ENCODE data around the gene MAP2K3.

Gene MAP2K3

GRCh38 chr17:21242780-21243515 lies 41.6 kb upstream of the MAP2K3 start:
- Histone ChIP-seq H3K27ac (no peak overlapping the region), H3K4me3 (no peak overlapping the region)
- no peak for DNase-seq (ENCODE audit: low spot score)
- TF ChIP-seq CTCF (IDR thresholded peaks at IDR 0.05), result no peak

GRCh38 chr17:21243516-21244303 lies 40.8 kb upstream of the MAP2K3 start:
- no peak overlapping the region for H3K27ac ChIP-seq

GRCh38 chr17:21245639-21246084 lies 38.8 kb upstream of the MAP2K3 start:
- TF ChIP-seq CTCF (IDR thresholded peaks at IDR 0.05), result no peak
- no peak for DNase-seq (ENCODE audit: low spot score)
- H3K4me3 ChIP-seq, result no peak overlapping the region
- H3K27ac ChIP-seq, result no peak overlapping the region

More at GRCh38 chr17:21243516-21244303, 40.8 kb upstream of the MAP2K3 start:
- TF ChIP-seq CTCF (IDR thresholded peaks at IDR 0.05), result no peak
- no peak for DNase-seq (ENCODE audit: low spot score)
- H3K4me3 ChIP-seq, result no peak overlapping the region

GRCh38 chr17:21246698-21247097 lies 37.8 kb upstream of the MAP2K3 start:
- Histone ChIP-seq H3K4me3 (no peak overlapping the region), H3K27ac (no peak overlapping the region)
- no peak for DNase-seq (ENCODE audit: low spot score)
- TF ChIP-seq CTCF (IDR thresholded peaks at IDR 0.05), result no peak

- DNase-seq (ENCODE audit: low spot score), result no peak
- no peak overlapping the region for H3K4me3 ChIP-seq
- no peak for TF ChIP-seq CTCF (IDR thresholded peaks at IDR 0.05)
- no peak overlapping the region for H3K27ac ChIP-seq
Observed at GRCh38 chr17:21247552-21248258, 36.8 kb upstream of the MAP2K3 start.

- Histone ChIP-seq H3K4me3 (no peak overlapping the region), H3K27ac (no peak overlapping the region)
- no peak for TF ChIP-seq CTCF (IDR thresholded peaks at IDR 0.05)
- DNase-seq (ENCODE audit: low spot score), result no peak
Observed at GRCh38 chr17:21248500-21248899, 36.0 kb upstream of the MAP2K3 start.
